Fibroblast of mammary gland (primary cell): ENCODE data around the gene BRD3OS.

Experiments
- DNase-seq: peaks from one replicate; pipeline ENCODE4 v3.0.0-alpha.2; 2010; ENCODE audit warnings: low read depth
- H3K4me3 ChIP-seq: 2 replicates; pipeline ENCODE4 v1.5.1; 2011; ENCODE audit warnings: low read depth, mild to moderate bottlenecking, low read length, moderate library complexity; ENCODE audit not compliant: control insufficient read depth
- TF ChIP-seq, protein P1 (sequence below): conservative IDR thresholded peaks from 2 replicates; pipeline ENCODE4 v1.5.1; 2011; ENCODE audit warnings: low read depth, low read length, inconsistent platforms; ENCODE audit not compliant: control insufficient read depth, insufficient read depth

Gene BRD3OS

DNA sequence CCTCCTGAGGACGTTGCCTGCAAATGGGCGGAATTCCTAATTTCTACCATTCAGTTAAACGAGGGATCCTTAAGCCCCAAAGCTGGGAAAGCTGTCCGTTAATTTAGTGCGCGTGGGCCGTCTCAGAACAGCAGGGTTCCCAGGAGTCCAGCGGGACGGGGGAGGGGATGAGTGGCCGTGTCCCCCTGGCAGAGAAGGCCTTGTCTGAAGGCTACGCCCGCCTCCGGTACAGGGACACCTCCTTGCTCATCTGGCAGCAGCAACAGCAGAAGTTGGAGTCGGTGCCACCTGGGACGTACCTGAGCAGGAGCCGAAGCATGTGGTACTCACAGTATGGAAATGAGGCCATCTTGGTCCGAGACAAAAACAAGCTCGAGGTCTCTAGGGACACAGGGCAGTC, 1.3 kb downstream of the BRD3OS start:
- no peak overlapping the region for H3K4me3 ChIP-seq
- TF ChIP-seq, protein P1, sequence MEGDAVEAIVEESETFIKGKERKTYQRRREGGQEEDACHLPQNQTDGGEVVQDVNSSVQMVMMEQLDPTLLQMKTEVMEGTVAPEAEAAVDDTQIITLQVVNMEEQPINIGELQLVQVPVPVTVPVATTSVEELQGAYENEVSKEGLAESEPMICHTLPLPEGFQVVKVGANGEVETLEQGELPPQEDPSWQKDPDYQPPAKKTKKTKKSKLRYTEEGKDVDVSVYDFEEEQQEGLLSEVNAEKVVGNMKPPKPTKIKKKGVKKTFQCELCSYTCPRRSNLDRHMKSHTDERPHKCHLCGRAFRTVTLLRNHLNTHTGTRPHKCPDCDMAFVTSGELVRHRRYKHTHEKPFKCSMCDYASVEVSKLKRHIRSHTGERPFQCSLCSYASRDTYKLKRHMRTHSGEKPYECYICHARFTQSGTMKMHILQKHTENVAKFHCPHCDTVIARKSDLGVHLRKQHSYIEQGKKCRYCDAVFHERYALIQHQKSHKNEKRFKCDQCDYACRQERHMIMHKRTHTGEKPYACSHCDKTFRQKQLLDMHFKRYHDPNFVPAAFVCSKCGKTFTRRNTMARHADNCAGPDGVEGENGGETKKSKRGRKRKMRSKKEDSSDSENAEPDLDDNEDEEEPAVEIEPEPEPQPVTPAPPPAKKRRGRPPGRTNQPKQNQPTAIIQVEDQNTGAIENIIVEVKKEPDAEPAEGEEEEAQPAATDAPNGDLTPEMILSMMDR, result no peak
- DNase-seq, result no peak

DNA sequence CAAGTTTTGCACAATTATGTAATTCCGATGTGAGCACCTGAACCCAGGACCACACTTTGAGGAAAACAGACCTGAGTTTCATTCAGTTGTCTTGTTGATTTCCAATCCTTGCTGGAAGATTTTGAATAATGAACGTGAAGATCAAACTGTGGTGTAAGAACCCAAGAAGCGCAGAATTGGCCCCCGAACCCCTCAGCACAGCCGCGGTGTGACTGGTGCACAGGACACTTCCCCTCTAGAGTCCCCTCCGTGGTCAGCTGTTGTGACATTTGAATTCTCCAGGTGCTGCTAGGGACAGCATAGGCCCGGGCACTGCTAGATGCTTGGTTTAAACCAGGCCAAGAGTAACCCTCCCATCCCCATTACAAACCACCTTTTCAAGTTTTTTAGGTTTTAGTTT, 1.7 kb downstream of the BRD3OS start:
- no peak for DNase-seq
- no peak overlapping the region for H3K4me3 ChIP-seq
- TF ChIP-seq, protein P1, result no peak

DNA sequence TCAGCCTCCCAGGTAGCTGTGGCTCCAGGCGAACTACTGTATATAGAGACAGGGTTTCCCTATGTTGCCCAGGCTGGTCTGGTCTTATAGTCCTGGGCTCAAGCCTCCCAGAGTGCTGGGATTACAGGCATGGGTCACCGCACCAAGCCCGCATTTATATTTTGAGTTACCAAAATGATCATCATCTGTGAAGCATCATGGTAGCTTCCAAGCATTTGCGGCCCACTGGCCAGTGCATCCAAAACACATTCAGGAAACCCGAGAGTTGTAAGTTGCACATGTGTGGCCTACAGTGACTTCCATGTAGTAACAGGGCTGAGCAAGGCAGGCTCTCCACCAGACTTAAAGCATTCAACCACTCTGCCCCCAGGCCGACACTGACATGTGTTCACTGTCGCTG, 2.3 kb downstream of the BRD3OS start:
- TF ChIP-seq, protein P1, result no peak

DNA sequence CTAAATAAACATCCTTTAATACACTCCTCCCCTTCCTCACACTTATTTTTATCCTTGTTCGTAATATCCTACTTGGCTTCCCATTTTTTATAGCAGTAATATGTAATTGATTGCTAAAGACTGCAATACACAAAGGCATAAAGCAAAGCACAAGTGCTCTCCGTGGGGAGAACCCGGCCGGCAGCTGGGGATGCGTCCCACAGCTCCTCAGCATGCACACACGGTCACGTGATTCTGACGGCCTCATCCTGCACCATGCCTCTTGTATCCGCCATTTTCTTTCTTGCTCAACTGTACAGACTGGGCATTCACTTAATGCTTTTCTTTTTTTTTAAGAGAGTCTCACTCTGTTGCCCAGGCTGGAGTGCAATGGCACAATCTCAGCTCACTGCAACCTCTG, 2.8 kb downstream of the BRD3OS start:
- TF ChIP-seq, protein P1, result no peak
- no peak overlapping the region for H3K4me3 ChIP-seq
- DNase-seq, result no peak

More for the DNA sequence above, 2.3 kb downstream of the BRD3OS start:
- DNase-seq, result no peak
- no peak overlapping the region for H3K4me3 ChIP-seq

DNA sequence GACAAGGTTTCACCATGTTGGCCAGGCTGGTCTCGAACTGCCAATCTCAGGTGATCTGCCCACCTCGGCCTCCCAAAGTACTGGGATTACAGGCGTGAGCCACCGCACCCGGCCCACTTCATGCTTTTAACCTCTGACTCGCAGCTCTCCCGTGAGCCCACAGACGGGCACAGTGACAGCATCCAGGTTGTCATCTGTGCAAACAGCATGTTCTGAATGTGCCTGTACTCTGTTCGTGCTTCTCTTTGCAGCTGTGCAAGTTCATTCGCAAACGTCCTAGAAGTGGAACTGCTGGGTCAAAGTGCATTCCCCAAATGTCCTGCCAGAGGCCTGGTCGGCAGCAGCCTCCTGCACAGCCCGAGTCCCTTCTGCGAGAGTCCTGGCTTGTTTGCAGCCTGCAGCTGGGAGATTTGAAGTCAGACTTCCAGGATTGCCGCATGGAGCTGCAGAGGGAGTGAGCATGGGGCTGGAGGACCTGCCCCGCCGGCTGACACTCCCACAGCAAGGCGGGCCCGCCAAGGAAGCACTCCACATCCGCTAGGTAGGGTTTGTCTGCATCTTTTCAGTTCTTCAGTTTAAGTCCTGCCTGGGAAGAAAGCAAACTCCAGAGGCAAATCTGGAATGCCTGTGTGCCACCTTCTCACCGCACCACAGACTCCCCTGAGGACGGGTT, 3.4 kb downstream of the BRD3OS start:
- DNase-seq, result no peak
- TF ChIP-seq, protein P1, result no peak
- H3K4me3 ChIP-seq, result no peak overlapping the region

DNA sequence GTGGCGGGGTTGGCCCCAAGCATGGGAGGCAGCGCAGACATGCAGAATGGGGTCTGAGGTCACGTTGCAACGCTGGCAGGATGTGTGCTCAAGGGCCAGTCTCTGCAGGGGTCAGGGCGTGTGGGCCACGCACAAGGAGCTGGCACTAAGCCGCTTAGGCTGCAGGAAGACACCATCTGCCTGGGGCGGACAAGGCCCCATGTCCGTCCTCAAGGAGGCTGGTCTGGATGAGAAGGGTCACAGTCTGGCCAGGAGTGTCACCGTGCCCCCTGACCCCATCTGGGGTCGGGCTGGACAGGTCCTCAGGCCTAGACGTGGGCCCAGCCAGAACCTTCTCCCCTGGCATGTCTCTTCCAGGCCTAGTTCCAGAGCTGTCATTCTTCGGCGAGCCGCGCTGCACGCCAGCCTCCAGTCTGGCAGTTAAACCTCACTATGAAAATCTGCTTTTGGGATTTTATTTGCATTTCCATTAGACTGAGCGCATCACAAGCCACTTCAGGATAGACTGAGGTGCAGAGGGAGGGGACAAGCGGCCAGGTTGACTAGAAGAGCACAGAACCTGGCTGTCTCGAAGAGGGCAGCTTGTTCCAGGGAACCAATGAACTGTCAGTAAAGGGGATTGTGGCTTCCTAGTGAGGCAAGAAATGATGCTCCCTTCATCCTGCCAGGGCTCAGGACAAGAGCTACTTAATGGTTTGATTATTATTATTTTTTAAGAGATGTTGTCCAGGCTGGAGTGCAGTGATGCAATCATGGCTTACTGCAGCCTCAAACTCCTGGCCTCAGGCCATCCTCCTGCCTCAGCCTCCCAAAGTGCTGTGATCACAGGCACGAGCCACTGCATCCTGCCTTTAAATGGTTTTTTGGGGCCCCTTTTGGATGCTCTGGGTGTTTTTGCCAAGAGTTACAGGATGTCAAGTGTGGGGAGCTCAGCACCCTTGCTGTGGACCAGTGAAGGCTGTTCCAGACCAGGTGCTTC, 4.3 kb downstream of the BRD3OS start:
- TF ChIP-seq, protein P1, result no peak
- no peak for DNase-seq
- H3K4me3 ChIP-seq, result no peak overlapping the region
